ENCODE results near the gene COQ8A.

Gene COQ8A

DNA sequence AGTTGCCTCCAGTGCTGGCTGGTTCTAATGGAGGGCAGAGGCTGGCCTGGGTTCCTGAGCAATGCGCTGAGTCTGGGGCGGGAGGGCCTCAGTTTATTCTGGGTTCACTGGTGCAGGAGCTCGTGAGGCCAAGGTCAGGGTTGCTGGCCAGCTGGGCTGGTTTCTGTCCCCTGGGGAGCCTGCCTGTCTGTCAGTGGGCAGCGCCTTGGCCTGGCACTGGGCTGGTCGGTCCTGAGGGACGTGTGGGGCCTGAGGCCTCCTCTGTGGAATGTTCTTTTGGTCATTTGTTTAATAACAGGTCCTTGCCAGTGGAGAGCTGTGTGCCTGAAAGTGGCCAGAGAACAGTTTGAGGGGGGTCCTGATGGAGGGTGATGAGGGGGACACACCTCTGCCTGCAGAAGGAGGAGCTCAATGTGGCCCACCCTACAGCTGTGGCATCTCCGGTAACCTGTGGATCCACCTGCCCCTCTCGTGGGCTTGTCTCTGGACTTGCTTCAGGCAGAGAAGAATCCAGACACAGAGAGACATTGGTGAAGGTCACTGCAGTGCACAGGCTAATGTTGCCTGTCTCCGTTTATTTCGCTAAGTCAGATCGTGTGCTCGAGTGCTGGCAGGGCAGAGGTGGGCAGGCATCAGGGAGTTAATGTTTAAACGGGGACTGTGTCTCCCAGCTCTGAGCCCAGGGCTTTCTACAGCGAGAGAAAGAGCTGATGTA, 34.6 kb downstream of the COQ8A start:
- DNase-seq (ENCODE audit: low spot score) = peak; percentile 90

- no peak for DNase-seq (ENCODE audit: low spot score)
Observed at GRCh38 chr1:226975259-226976250, 35.5 kb downstream of the COQ8A start.

DNA sequence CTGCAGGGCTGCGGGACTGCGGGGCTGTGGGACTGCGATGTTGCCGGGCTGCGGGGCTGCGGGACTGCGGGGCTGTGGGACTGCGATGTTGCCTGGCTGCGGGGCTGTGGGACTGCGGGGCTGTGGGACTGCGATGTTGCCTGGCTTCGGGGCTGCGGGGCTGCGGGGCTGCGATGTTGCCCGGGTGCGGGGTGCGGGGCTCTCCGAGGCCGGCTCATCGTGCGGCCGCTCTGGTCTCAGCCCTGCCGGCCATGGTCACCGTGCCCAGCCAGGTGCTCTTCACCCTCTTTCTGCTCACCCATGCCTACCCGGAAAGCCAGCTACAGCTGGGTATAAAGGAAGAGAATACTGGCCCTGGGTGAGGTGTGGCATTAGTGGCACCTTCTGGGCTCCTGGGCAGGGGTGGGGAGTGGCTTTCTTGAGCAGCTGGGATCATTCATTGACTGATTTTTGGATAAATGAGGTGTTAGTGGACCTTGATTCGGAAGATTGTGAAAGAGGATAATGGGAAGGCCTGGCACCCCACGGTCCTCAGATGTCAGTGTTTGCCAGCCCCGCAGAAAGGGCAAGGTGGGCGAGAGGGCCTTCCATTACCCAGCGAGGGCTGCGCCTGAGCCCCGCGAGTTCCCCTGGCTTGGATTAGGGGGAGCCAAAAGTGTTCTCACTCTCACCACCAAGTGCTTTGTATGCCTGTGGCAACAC, 36.3 kb downstream of the COQ8A start:
- no peak for DNase-seq (ENCODE audit: low spot score)

DNA sequence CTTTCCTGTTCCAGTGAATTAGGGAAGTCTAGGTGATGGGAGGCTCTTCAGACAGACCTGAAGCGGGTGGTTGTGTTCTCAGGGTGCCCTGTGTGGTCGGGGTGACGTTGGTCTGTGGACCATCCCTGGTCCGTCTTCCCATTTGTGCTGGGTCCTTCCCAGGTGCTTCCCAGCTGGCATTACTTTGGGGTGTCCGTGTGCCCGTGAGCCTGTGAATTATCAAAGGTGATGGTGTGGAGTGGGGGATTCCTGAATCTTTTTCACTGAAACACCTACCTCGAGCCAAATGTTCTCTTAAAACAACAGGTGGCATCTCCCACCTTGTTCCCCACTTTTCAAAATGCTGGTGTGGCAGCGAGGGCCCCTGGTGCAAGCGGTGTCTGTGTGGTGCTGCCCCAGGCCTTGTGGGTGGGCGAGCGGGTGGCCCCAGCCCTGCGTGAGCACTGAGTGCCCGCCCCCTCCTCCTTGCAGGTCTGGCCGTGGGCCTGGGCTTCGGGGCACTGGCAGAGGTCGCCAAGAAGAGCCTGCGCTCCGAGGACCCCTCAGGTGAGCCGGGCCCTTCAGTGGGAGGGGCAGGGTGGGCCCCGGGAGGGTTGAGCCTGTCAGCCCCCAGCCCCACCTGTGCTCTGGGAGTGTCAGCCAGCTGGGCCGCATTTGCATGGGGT, 37.0 kb downstream of the COQ8A start:
- DNase-seq (ENCODE audit: low spot score) = no peak

DNA sequence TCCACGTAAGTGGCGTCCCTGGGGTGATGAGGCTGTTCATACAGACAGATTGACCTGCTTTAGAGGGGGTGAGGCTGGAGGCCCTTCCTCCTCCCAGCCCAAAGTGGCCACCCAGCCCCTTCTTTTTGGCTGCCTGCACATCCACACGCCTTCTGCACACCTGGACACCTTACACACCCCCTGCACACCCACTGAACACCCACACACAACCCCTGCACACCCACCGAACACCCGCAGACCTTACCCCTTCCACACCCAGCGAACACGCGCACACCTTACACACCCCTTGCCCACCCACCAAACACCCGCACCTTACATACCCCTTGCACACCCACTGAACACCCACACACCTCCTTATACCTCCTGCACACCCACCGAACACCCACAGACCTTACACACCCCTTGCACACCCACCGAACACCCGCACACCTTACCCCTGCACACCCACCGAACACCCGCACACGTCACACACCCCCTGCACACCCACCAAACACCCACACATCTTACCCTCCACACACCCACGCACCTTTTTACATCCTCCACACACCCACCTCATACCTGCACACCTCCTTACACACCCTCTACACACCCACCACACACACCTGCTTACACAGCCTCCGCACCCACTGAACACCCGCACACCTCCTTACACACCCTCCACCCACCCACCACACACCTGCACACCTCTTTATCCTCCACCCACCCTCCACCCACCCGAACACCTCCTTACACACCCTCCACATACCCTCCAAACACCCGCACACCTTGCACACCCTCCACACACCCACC, 37.7 kb downstream of the COQ8A start:
- DNase-seq (ENCODE audit: low spot score) = no peak

DNA sequence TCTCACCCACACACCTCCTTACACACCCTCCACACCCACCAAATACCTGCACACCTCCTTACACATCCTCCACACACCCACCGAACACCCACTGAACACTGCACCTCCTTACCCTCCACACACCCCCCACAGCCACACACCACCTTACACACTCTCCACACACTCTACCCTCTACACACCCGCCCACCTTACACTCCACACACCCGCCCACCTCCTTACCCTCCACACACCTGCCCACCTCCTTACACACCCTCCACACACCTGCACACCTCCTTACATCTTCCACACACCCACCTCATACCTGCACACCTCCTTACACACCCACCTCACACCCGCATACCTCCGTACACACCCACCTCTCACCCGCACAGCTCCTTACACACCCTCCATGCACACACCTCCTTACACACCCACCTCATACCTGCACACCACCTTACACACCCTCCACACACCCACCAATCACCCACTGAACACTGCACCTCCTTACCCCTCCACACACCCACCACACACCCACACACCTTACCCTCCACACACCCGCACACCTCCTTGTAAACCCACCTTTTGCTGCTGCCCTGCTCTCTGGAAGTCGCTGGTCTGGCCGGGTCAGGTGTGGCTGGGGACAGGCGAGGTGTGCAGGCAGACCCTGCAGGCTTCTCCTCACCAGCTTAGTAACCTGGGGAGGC, 38.5 kb downstream of the COQ8A start:
- DNase-seq (ENCODE audit: low spot score) = no peak

DNA sequence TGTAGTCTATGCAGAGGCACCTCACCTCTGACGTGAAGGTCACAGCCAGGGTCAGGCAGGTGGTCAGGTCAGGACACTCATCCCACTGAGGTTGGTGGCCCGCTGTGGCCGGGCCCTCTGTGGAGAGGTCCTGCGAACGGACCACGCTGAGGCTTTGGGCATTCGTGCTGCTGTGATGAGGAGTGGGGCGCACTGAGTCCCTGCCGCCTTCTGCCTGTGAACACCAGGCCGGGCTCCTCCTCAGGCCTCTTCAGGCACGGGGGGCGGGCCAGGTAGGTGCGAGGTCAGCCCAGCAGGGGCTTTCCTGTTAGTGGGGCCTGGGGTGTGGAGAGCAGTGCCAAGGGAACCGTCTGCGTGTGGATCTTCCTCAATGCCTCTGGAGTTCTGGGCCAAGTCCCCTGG, 39.0 kb downstream of the COQ8A start:
- no peak for DNase-seq (ENCODE audit: low spot score)

DNA sequence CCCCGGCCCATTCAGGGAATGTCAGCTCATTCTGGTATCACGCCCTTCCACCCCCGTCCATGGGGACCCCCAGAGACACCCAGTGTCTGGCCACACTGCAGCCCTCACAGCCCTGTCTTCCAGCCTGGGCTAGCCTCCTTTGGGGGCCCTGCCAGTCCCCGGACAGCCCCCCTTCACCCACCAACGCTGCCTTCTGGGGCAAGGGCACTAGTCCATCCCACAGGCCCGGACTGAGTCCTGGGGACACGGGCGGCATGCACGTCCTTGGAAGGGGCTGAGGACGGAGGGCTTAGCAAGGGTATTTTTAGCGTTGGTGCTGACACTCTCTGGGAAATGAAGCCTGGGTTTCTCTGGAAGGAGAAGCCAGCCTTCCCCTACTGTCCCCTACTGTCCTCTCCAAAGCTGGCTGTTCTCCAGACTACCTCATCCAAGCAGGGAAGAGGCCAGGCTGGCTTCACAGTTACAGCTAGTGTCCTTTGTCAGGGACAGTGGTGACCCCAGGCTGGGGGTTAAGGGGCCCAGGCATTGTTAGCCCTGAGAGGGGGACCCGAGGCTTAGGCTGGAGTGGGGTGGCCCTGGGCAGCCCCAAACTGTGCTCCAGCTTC, 39.5 kb downstream of the COQ8A start:
- no peak for DNase-seq (ENCODE audit: low spot score)

DNA sequence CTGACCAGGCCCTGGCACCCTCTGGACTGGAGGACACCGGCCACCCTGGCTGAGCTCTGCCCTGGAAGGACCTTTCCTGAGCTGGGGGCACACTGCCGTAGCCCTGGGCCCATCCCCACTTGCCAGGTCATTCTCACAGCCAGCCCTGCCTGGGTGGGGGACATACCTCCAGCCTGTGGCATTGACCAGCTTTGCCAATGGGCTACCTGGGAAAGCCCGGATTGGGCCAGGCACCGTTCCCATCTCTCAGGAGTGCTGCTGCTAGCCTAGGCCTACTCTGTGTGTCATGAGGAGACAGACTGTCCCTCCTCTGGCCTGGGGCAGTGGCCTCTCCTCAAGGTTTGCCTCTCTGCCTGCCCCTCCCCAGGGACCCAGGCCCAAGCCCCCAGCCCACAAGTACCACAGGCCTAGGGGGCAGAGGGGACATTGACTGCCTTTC, 40.0 kb downstream of the COQ8A start:
- no peak for DNase-seq (ENCODE audit: low spot score)

DNA sequence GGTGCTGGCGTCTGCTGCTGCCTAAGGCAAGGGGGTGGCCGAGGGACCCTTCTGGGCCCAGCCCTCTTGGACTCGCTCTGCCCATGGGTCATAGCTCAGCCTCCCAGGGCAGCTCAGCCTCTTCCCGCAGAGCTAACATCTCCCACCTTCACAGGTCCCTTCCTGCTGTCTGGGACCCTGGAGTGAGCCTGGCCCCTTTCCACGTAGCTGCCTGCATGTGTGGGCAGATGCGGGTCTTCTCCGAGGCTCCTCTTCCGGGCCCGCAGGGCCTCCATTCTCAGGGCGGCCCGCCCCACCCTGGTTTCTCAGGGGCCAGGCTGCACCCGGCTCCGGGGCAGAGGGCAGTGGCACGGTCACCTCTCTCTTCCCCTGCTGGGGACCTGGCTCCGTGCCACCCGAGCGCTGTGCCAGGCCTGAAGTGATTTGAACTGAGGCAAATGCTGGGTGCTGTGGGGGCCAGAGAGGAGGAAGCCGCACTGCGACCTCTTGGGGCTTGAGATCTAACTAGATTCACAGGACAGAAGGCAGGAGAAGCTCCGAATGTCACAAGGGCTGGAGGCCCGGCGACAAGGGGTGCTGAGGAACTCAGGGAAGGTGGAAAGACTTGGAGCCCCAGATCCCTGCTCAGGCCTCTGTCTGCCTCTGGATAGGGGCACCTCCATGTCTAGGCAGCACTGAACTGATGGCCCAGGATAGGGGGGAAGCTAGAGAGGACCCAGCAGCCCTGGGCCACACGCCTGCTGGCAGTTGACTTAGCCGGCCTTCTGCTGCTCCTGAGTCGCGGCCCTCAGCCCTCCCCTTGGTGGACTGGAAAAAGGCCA, 40.7 kb downstream of the COQ8A start:
- no peak for DNase-seq (ENCODE audit: low spot score)

GRCh38 chr1:226981386-226981817, 41.3 kb downstream of the COQ8A start:
- no peak for DNase-seq (ENCODE audit: low spot score)

GRCh38 chr1:226981838-226982237, 41.7 kb downstream of the COQ8A start:
- no peak for DNase-seq (ENCODE audit: low spot score)

DNA sequence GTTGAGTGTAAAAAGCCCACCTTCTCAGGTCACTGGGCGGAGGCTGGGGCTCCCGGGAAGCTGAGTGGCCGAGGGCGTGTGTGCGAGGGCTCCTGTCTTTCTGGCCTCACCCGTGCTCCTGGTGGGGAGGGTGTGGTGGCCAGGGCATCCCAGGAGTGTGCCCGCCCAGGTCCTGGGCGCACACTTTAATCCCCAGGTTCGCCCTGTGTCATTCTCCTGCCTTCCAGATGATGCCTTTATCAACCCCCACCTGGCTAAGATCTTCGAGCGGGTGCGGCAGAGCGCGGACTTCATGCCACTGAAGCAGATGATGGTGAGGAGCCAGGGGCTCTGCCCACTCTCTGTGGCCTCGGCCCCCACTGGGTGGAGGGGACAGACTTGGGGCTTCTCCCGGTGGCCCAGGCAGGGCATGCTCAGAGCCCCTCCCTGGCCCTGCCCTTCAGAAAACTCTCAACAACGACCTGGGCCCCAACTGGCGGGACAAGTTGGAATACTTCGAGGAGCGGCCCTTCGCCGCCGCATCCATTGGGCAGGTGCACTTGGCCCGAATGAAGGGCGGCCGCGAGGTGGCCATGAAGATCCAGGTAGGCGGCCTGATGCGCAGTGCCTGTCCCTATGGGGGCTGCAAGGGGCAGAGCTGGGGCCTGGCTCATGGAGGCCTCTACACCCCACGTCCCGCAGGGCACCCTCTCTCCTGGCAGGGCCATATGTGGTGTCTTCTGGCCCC, 42.5 kb downstream of the COQ8A start:
- DNase-seq (ENCODE audit: low spot score) = no peak

DNA sequence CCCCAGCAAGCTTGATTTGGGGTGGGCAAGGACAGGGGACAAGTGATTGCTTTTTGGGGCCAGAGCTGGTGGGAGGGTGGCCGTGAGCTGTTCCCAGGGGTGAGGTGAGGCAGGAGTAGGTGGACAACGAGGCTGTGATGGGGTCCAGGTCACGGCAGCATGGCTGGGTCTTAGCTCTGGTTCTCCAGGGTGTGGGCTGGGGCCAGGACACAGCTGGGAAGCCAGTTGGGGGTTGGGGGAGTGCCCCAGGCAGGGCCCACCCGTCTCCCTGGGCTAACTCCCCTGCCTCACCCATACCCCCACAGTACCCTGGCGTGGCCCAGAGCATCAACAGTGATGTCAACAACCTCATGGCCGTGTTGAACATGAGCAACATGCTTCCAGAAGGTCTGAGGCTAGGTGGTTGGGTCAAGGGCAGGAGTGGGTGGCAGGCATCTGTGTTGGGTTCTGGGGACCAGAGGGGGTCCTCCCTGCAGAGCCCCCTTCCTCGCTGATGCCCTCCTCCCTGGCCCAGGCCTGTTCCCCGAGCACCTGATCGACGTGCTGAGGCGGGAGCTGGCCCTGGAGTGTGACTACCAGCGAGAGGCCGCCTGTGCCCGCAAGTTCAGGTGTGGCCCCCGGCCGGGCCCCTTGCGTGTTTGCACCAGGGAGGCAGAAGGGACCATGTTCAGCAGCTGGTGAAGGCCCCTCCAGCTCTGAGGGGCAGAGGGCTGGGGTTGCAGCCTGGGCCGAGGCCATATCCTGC, 43.3 kb downstream of the COQ8A start:
- no peak for DNase-seq (ENCODE audit: low spot score)

DNA sequence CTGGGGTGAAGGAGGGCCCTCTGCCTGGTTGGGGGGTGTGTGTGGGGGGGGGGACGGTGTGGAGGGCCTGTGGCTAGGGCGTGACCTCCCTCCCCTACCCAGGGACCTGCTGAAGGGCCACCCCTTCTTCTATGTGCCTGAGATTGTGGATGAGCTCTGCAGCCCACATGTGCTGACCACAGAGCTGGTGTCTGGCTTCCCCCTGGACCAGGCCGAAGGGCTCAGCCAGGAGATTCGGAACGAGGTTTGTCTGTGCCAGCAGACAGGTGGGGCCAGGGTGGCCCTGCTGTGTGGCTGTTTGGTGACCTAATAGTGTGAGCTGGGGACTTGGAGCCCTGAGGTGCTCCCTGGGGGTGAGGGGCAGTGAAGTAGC, 43.9 kb downstream of the COQ8A start:
- DNase-seq (ENCODE audit: low spot score) = no peak

GRCh38 chr1:226984521-226985238, 44.6 kb downstream of the COQ8A start:
- DNase-seq (ENCODE audit: low spot score) = no peak

- DNase-seq (ENCODE audit: low spot score) = peak; percentile 4
Observed at GRCh38 chr1:226985239-226985838, 45.2 kb downstream of the COQ8A start.

Data from HuH-7 (cell line).